Spleen (tissue), 11 donors: ENCODE data around the gene CHRNG. TPM values are rescaled to one million over a fixed set of nuclear protein-coding genes. Genes with fewer than 3 reads are reported as not detected.

Experiments used
- DNase-seq: peaks from one replicate; pipeline ENCODE4 v3.0.0-alpha.2; 2020
- H3K27ac ChIP-seq, 8 donors: fragments of 200-600 bp; sonication (generic) in 7 of 8; 1 replicate in 4 of 8; 2 replicates in 4 of 8; pipeline versions ENCODE4 v1.5.0 to v1.8.0; 2016 to 2021; ENCODE audit warnings: inconsistent platforms in 4 of 8, mild to moderate bottlenecking in 4 of 8, moderate library complexity in 1 of 8
- H3K27me3 ChIP-seq, 7 donors: fragments of 200-600 bp; sonication (generic) in 6 of 7; replicated peaks in 1 of 7; 1 replicate in 4 of 7; 2 replicates in 3 of 7; pipeline versions ENCODE4 v1.5.0 to v1.8.0; 2016 to 2021; ENCODE audit warnings: inconsistent platforms in 3 of 7, mild to moderate bottlenecking in 1 of 7
- H3K36me3 ChIP-seq, 6 donors: fragments of 200-600 bp; sonication (generic) in 5 of 6; 1 replicate in 4 of 6; 2 replicates in 2 of 6; pipeline versions ENCODE4 v1.5.0 to v1.8.0; 2016 to 2021; ENCODE audit warnings: inconsistent platforms in 2 of 6
- H3K4me1 ChIP-seq, 6 donors: fragments of 200-600 bp; sonication (generic) in 5 of 6; 1 replicate in 3 of 6; 2 replicates in 3 of 6; pipeline versions ENCODE4 v1.5.0 to v1.8.0; 2016 to 2021; ENCODE audit warnings: inconsistent platforms in 3 of 6
- H3K4me3 ChIP-seq, 8 donors: fragments of 200-600 bp; sonication (generic) in 7 of 8; 1 replicate in 4 of 8; 2 replicates in 4 of 8; pipeline versions ENCODE4 v1.5.0 to v1.8.0; 2016 to 2021; ENCODE audit warnings: inconsistent platforms in 4 of 8, mild to moderate bottlenecking in 4 of 8, moderate library complexity in 2 of 8
- H3K9me3 ChIP-seq, 8 donors: fragments of 200-600 bp; sonication (generic) in 7 of 8; 1 replicate in 4 of 8; 2 replicates in 4 of 8; pipeline versions ENCODE4 v1.5.0 to v1.8.0; 2016 to 2021; ENCODE audit warnings: inconsistent platforms in 4 of 8
- CTCF ChIP-seq, 11 experiments: fragments of 200-600 bp in 7 of 11; fragments of 450-650 bp in 4 of 11; sonication (generic) in 4 of 11; IDR thresholded peaks in 8 of 11; conservative IDR thresholded peaks in 3 of 11; 1 replicate in 7 of 11; 2 replicates in 4 of 11; pipeline versions ENCODE4 v1.4.0 to v1.8.0; 2016 to 2021; ENCODE audit warnings: antibody characterized with exemption in 11 of 11, inconsistent platforms in 4 of 11, mild to moderate bottlenecking in 1 of 11
- POLR2A ChIP-seq, 3 donors: fragments of 450-650 bp; IDR thresholded peaks; one replicate each; pipeline ENCODE4 v1.5.1; 2017; ENCODE audit warnings: antibody characterized with exemption in 3 of 3, mild to moderate bottlenecking in 1 of 3
- POLR2AphosphoS5 ChIP-seq, 3 donors: sonication (generic); formaldehyde crosslinking; IDR thresholded peaks; one replicate each; pipeline ENCODE4 v1.5.1; 2017; ENCODE audit warnings: antibody characterized with exemption in 3 of 3
- WGBS, 5 donors: extraction: QIAGEN DNeasy Blood & Tissue Kit in 3 of 5; methylation state at CpG; one replicate each; pipeline versions ENCODE4 v1.1.5 to v1.1.7; 2013 to 2018; 5-methylcytosine and 5-hydroxymethylcytosine counted together
- intact Hi-C: fragments of 100-400 bp; cut with DNase I; formaldehyde crosslinking; loops from one replicate; pipeline ENCODE4 v1.15.0; 2023; ENCODE audit warnings: low total_unique reads
- polyA plus RNA-seq, 3 donors: library from polyadenylated mRNA; stranded (reverse); fragments of 200-250 nt; gene quantifications; one replicate each; pipeline ENCODE4 v1.2.1, GENCODE V29; 2013
- total RNA-seq, 7 donors: library from RNA; depleted of rRNA in 3 of 7; stranded (reverse); fragments of >200 nt in 3 of 7; fragmentation: NEBNext Ultra II Directional in 4 of 7; extraction: Animal tissue kit (Norgen Biotek cat#: 25700) in 4 of 7; gene quantifications; one replicate each; pipeline versions ENCODE4 v1.1.0 to v1.2.1, GENCODE V29; 2016 to 2021
- donor health status: healthy with polysubstance abuse.
- donor health status: DM: no; HTN: no; CAD: no; lungs with moderate emphysema.
- donor health status: DM: no; HTN: no; CAD: no.
- donor health status: Bipolar disorder and iron deficiency.
- donor health status: healthy.
- donor health status: DM: no; HTN: no; CAD: no.
- donor health status: DM: yes; HTN: yes; CAD: no.

CHRNG gene
- total and polyA plus RNA-seq, 10 donors: 0.06 TPM; not detected in 9

GRCh38 chr2:232528746-232529460, 10.6 kb upstream of the CHRNG start:
- intact Hi-C loops: loop anchor here (10.0 kb wide), 1 partner anchor 74 kb away; the partner anchor contains the start of gene ALPI
- H3K4me1 ChIP-seq: peaks cover 1 to 13% (median 9%) of the 10 kb centered on the region in 6 donors
- WGBS, 5 donors: 61 to 65% (median 65%) methylated on average over 9 to 11 of the region's 11 CpGs
- peaks cover 6 to 94% (median 23%) of the 10 kb centered on the region in 7 donors for H3K27me3 ChIP-seq
- TF ChIP-seq POLR2A (IDR thresholded peaks at IDR 0.05) (no peak), CTCF (IDR thresholded peaks at IDR 0.05 in 8 of 11, conservative IDR thresholded peaks at IDR 0.05 in 3 of 11) (no peak), POLR2AphosphoS5 (IDR thresholded peaks at IDR 0.05) (no peak)
- peak; percentile 59 for DNase-seq
- no peaks in the 10 kb centered on the region for H3K9me3 ChIP-seq
- H3K27ac ChIP-seq: no peak overlapping the region
- no peaks in the 10 kb centered on the region for H3K36me3 ChIP-seq
- H3K4me3 ChIP-seq: no peak overlapping the region

- peak; percentile 54 for DNase-seq
- intact Hi-C loops: loop anchor here (10.0 kb wide), 1 partner anchor 75 kb away; the partner anchor contains the start of gene ALPI
Observed at GRCh38 chr2:232529806-232530547, 9.5 kb upstream of the CHRNG start.

GRCh38 chr2:232530626-232531260, 8.7 kb upstream of the CHRNG start:
- DNase-seq: peak; percentile 56
- no peak overlapping the region for H3K4me3 ChIP-seq
- 76 to 91% (median 81%) methylated on average over 8 to 9 of the region's 9 CpGs for WGBS, 5 donors
- TF ChIP-seq CTCF (IDR thresholded peaks at IDR 0.05 in 8 of 11, conservative IDR thresholded peaks at IDR 0.05 in 3 of 11): no peak
- no peak for TF ChIP-seq POLR2A (IDR thresholded peaks at IDR 0.05)
- no peak for TF ChIP-seq POLR2AphosphoS5 (IDR thresholded peaks at IDR 0.05)
- intact Hi-C loops: no loop called here
- H3K9me3 ChIP-seq: peaks cover 0 to under 1% (median 0%) of the 10 kb centered on the region in 8 donors
- no peak overlapping the region for H3K27ac ChIP-seq
- H3K4me1 ChIP-seq: peaks cover 0 to under 1% (median 0%) of the 10 kb centered on the region in 6 donors
- peaks cover 0 to 94% (median 9%) of the 10 kb centered on the region in 7 donors for H3K27me3 ChIP-seq
- no peaks in the 10 kb centered on the region for H3K36me3 ChIP-seq

More at GRCh38 chr2:232529806-232530547, 9.5 kb upstream of the CHRNG start:
- H3K27ac ChIP-seq: no peak overlapping the region
- H3K36me3 ChIP-seq: no peaks in the 10 kb centered on the region
- H3K9me3 ChIP-seq: no peaks in the 10 kb centered on the region
- no peak for TF ChIP-seq CTCF (IDR thresholded peaks at IDR 0.05 in 8 of 11, conservative IDR thresholded peaks at IDR 0.05 in 3 of 11)
- no peak for TF ChIP-seq POLR2AphosphoS5 (IDR thresholded peaks at IDR 0.05)
- TF ChIP-seq POLR2A (IDR thresholded peaks at IDR 0.05): no peak
- H3K27me3 ChIP-seq: peaks cover 0 to 94% (median 14%) of the 10 kb centered on the region in 7 donors
- H3K4me1 ChIP-seq: peaks cover 0 to 5% (median 2%) of the 10 kb centered on the region in 6 donors
- no peak overlapping the region for H3K4me3 ChIP-seq
- WGBS, 5 donors: 88 to 95% (median 90%) methylated on average over 16 to 17 of the region's 17 CpGs
